CD14-positive monocyte (primary cell): Measurements from ENCODE around the gene CENPK. TPM values are rescaled to one million over a fixed set of nuclear protein-coding genes. Genes with fewer than 3 reads are reported as not detected.
A peak's percentile ranks its signal among the peaks of the same experiment; 100 is the strongest.

ENCODE experiments used
- DNase-seq, 3 donors: peaks; one replicate each; pipeline ENCODE4 v3.0.0-alpha.2; 2011 to 2022
- H2AFZ ChIP-seq: 2 replicates; pipeline ENCODE4 v1.6.0; 2012; ENCODE audit warnings: mild to moderate bottlenecking, low read depth, low read length, inconsistent platforms; ENCODE audit not compliant: insufficient read depth, poor library complexity, severe bottlenecking
- H3K27ac ChIP-seq, 2 donors: 1 replicate in 1 of 2; 2 replicates in 1 of 2; pipeline ENCODE4 v1.5.1; 2012 to 2013; ENCODE audit warnings: low read length in 2 of 2, control low read depth in 1 of 2, inconsistent platforms in 1 of 2, low read depth in 1 of 2, mild to moderate bottlenecking in 1 of 2
- H3K27me3 ChIP-seq, 2 donors: one replicate each; pipeline versions ENCODE4 v1.6.0 to v1.6.1; 2011 to 2013; ENCODE audit warnings: low read length in 2 of 2; ENCODE audit not compliant: control insufficient read depth in 2 of 2, insufficient read depth in 2 of 2
- H3K36me3 ChIP-seq, 2 donors: replicated peaks in 1 of 2; 1 replicate in 1 of 2; 2 replicates in 1 of 2; pipeline versions ENCODE4 v1.5.1 to v1.6.1; 2012 to 2013; ENCODE audit warnings: low read length in 2 of 2, control low read depth in 1 of 2, inconsistent platforms in 1 of 2, mild to moderate bottlenecking in 1 of 2; ENCODE audit not compliant: insufficient read depth in 2 of 2, control insufficient read depth in 1 of 2
- H3K4me1 ChIP-seq, 2 donors: 1 replicate in 1 of 2; 2 replicates in 1 of 2; pipeline versions ENCODE4 v1.5.1 to v1.6.1; 2012 to 2013; ENCODE audit warnings: low read length in 2 of 2, control low read depth in 1 of 2, inconsistent platforms in 1 of 2, mild to moderate bottlenecking in 1 of 2, moderate library complexity in 1 of 2; ENCODE audit not compliant: insufficient read depth in 2 of 2, control insufficient read depth in 1 of 2
- H3K4me2 ChIP-seq: replicated peaks from 2 replicates; pipeline ENCODE3; 2012; ENCODE audit warnings: low read length, moderate library complexity, mild to moderate bottlenecking; ENCODE audit not compliant: poor library complexity, severe bottlenecking; ENCODE audit errors: extremely low read depth
- H3K4me3 ChIP-seq, 3 experiments: fragments of 200-600 bp in 1 of 3; sonication (generic) in 1 of 3; replicated peaks in 1 of 3; 1 replicate in 2 of 3; 2 replicates in 1 of 3; pipeline ENCODE4 v1.5.1; 2011 to 2013; ENCODE audit warnings: low read length in 3 of 3, mild to moderate bottlenecking in 3 of 3, control low read depth in 2 of 3, low read depth in 2 of 3, inconsistent platforms in 1 of 3, moderate library complexity in 1 of 3
- H3K79me2 ChIP-seq: 2 replicates; pipeline ENCODE4 v1.6.0; 2012; ENCODE audit warnings: mild to moderate bottlenecking, control low read depth, inconsistent platforms, low read length, moderate library complexity; ENCODE audit not compliant: insufficient read depth
- H3K9ac ChIP-seq: 2 replicates; pipeline ENCODE4 v1.6.0; 2017; ENCODE audit warnings: low read length, mild to moderate bottlenecking; ENCODE audit not compliant: insufficient read depth, poor library complexity, severe bottlenecking
- H3K9me3 ChIP-seq, 2 donors: replicated peaks in 1 of 2; 1 replicate in 1 of 2; 2 replicates in 1 of 2; pipeline versions ENCODE4 v1.5.1 to v1.6.1; 2012 to 2013; ENCODE audit warnings: low read length in 2 of 2, control low read depth in 1 of 2; ENCODE audit not compliant: control insufficient read depth in 1 of 2, insufficient read depth in 1 of 2
- H4K20me1 ChIP-seq: 2 replicates; pipeline ENCODE4 v1.6.0; 2012; ENCODE audit warnings: mild to moderate bottlenecking, low read length, control low read depth, moderate library complexity; ENCODE audit not compliant: insufficient read depth
- H3K27ac Mint-ChIP-seq, 7 donors: one replicate each; pipeline ENCODE4 v1.8.0; 2020; ENCODE audit warnings: mild to moderate bottlenecking in 7 of 7, mixed read lengths in 7 of 7, moderate library complexity in 6 of 7, inconsistent platforms in 2 of 7
- H3K27me3 Mint-ChIP-seq, 3 donors: one replicate each; pipeline ENCODE4 v1.8.0; 2021 to 2022; ENCODE audit warnings: low read depth in 3 of 3, mild to moderate bottlenecking in 3 of 3, mixed read lengths in 3 of 3, moderate library complexity in 3 of 3, inconsistent platforms in 1 of 3
- H3K36me3 Mint-ChIP-seq, 2 donors: one replicate each; pipeline ENCODE4 v1.8.0; 2020; ENCODE audit warnings: mixed read lengths in 2 of 2, inconsistent platforms in 1 of 2, mild to moderate bottlenecking in 1 of 2
- H3K4me1 Mint-ChIP-seq: one replicate; pipeline ENCODE4 v1.8.0; 2020; ENCODE audit warnings: mild to moderate bottlenecking, mixed read lengths
- H3K4me3 Mint-ChIP-seq, 2 donors: one replicate each; pipeline ENCODE4 v1.8.0; 2020; ENCODE audit warnings: mild to moderate bottlenecking in 2 of 2, mixed read lengths in 2 of 2, moderate library complexity in 1 of 2
- H3K9me3 Mint-ChIP-seq, 7 donors: one replicate each; pipeline ENCODE4 v1.8.0; 2020 to 2022; ENCODE audit warnings: mixed read lengths in 7 of 7, mild to moderate bottlenecking in 6 of 7, moderate library complexity in 6 of 7, inconsistent platforms in 2 of 7
- WGBS: methylation state at CpG from one replicate; pipeline ENCODE4 v1.1.5; 2013; ENCODE audit warnings: missing lambda C conversion rate; ENCODE audit not compliant: insufficient coverage; 5-methylcytosine and 5-hydroxymethylcytosine counted together
- intact Hi-C, 2 donors: fragments of 100-400 bp; cut with micrococcal nuclease; formaldehyde crosslinking; loops; one replicate each; pipeline versions ENCODE4 v1.15.0 to v1.15.1; 2023
- polyA plus RNA-seq, 3 donors: library from polyadenylated mRNA; depleted of rRNA in 1 of 3; unstranded in 2 of 3; stranded (reverse) in 1 of 3; fragments of 300-500 nt in 2 of 3; fragments of >200 nt in 1 of 3; fragmentation: Illumina TruSeq in 2 of 3; gene quantifications; 1 replicate in 2 of 3; 2 replicates in 1 of 3; pipeline ENCODE4 v1.2.3, GENCODE V29; 2012 to 2021
- TF ChIP-seq, protein P1 (sequence below): fragments of 200-600 bp; IDR thresholded peaks from one replicate; pipeline ENCODE4 v1.8.0; 2022; ENCODE audit warnings: antibody characterized with exemption, mild to moderate bottlenecking

The CENPK gene
- polyA plus RNA-seq, 3 donors: 0.27 to 1.8 (median 0.83) TPM

DNA sequence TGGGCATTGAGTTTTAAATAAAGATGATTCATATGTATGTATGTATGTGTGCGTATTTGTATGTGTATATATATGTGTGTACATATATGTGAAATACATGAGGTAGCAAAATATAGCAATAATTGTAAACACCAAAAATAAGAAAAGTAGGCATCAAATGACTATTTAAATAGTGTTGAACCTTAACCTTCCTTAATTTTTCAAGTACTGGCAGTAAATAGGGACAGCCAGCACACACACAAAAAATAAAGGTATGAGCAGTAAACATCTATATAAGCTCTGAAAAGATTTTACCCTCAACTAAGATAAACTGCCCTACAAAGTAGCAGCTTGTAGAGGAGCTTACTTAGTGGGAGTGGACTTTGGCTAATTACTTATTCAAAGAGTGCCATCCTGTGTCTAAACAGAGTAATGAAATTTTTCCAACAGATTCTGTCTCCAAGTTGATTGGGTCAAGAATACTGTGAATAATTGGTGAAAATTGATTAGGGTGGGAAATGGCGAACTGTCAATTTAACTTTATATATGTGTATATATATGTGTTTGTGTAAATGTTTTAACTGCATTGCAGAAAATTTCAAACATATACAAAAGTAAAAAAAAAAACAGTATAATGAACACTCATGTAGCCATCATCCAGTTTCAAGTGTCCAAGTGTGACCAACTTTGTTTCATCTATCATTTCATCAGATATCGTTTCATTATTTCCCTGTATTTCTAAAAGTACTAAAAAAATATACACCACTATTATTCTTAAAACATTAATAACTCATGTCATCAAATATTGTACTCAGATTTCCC, 79.2 kb downstream of the CENPK start:
- Histone ChIP-seq H2AFZ (peak overlapping the region; percentile 81), H4K20me1 (no peaks in the 10 kb centered on the region), H3K9me3 (no peaks in the 10 kb centered on the region), H3K4me1 (peaks cover 20 to 29% of the 10 kb centered on the region in 2 donors), H3K9ac (peak overlapping the region; percentile 54), H3K4me2 (peak overlapping the region; percentile 94), H3K27ac (no peak overlapping the region), H3K27me3 (peaks cover 0 to 3% of the 10 kb centered on the region in 2 donors), H3K36me3 (no peaks in the 10 kb centered on the region), H3K4me3 (peak overlapping the region; percentile 65 to 99 (median 90)), H3K79me2 (no peaks in the 10 kb centered on the region)
- intact Hi-C loops: loop anchor here (5.0 to 10.0 kb wide), 3 partner anchors 379 to 671 kb away; no protein-coding TSS in a partner anchor
- Mint-ChIP-seq H3K4me1 (peaks cover 7% of the 10 kb centered on the region), H3K36me3 (no peaks in the 10 kb centered on the region), H3K27ac (no peak overlapping the region), H3K9me3 (peaks cover 0 to 3% (median 0%) of the 10 kb centered on the region in 7 donors), H3K27me3 (peaks cover 2 to 8% (median 6%) of the 10 kb centered on the region in 3 donors), H3K4me3 (peak overlapping the region in 1 of 2 donors; percentile 95)
- peak; percentile 13 to 55 (median 35) for DNase-seq
- TF ChIP-seq, protein P1, sequence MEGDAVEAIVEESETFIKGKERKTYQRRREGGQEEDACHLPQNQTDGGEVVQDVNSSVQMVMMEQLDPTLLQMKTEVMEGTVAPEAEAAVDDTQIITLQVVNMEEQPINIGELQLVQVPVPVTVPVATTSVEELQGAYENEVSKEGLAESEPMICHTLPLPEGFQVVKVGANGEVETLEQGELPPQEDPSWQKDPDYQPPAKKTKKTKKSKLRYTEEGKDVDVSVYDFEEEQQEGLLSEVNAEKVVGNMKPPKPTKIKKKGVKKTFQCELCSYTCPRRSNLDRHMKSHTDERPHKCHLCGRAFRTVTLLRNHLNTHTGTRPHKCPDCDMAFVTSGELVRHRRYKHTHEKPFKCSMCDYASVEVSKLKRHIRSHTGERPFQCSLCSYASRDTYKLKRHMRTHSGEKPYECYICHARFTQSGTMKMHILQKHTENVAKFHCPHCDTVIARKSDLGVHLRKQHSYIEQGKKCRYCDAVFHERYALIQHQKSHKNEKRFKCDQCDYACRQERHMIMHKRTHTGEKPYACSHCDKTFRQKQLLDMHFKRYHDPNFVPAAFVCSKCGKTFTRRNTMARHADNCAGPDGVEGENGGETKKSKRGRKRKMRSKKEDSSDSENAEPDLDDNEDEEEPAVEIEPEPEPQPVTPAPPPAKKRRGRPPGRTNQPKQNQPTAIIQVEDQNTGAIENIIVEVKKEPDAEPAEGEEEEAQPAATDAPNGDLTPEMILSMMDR: peak; percentile 68
- no CpG with 5 or more reads among the region's 3 CpGs for WGBS

GRCh38 chr5:65482736-65483545, 80.0 kb downstream of the CENPK start:
- H3K4me1 Mint-ChIP-seq: peaks cover 7% of the 10 kb centered on the region
- H3K4me3 ChIP-seq: peak overlapping the region; percentile 65 to 99 (median 90)
- TF ChIP-seq, protein P1: no peak
- no peaks in the 10 kb centered on the region for H3K9me3 ChIP-seq
- peak overlapping the region; percentile 81 for H2AFZ ChIP-seq
- H3K27me3 ChIP-seq: peaks cover 0 to 3% of the 10 kb centered on the region in 2 donors
- peak overlapping the region; percentile 54 for H3K9ac ChIP-seq
- H3K27ac Mint-ChIP-seq: peak overlapping the region in 5 of 7 donors; percentile 38 to 85 (median 61)
- H3K4me3 Mint-ChIP-seq: peak overlapping the region in 1 of 2 donors; percentile 95
- H3K4me1 ChIP-seq: peaks cover 20 to 29% of the 10 kb centered on the region in 2 donors
- peaks cover 3 to 8% (median 6%) of the 10 kb centered on the region in 3 donors for H3K27me3 Mint-ChIP-seq
- intact Hi-C loops: loop anchor here (5.0 to 10.0 kb wide), 3 partner anchors 378 to 671 kb away; no protein-coding TSS in a partner anchor
- H4K20me1 ChIP-seq: no peaks in the 10 kb centered on the region
- no peaks in the 10 kb centered on the region for H3K36me3 Mint-ChIP-seq
- DNase-seq: peak in 1 of 3 donors; percentile 10
- H3K27ac ChIP-seq: peak overlapping the region in 1 of 2 donors; percentile 67
- H3K79me2 ChIP-seq: no peaks in the 10 kb centered on the region
- H3K4me2 ChIP-seq: peak overlapping the region; percentile 94
- H3K36me3 ChIP-seq: no peaks in the 10 kb centered on the region
- H3K9me3 Mint-ChIP-seq: peaks cover 0 to 3% (median 0%) of the 10 kb centered on the region in 7 donors
- 0% methylated on average over 5 of the region's 12 CpGs for WGBS
